NK-92 treated with Interleukin-12 subunit alpha and Interleukin-12 subunit beta, amount 100 ng/mL, for 24 hours (cell line): Measurements from ENCODE around the gene GPS1.
A peak's percentile ranks its signal among the peaks of the same experiment; 100 is the strongest.

Source experiments
- DNase-seq: peaks from one replicate; lab custom pipeline; 2025; lab: John Stamatoyannopoulos, UW

GPS1 gene

DNA sequence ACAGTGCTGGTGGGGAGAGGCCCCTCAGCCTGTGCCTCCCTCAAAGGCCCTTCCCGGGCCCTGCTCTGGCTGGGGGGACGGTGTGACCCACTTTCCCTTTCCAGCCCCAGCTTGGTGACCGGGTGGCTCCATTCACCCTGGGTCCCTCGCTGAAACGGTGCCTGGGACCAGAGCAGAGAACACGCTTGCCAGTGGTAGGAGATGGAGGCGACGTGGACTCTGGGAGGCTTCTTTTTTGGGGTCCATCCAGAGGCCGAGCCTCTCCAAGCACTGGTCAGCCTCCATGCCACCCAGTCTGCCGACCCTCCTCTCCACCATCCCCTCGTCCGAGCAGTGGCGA lies 36.8 kb upstream of the GPS1 start:
- no peak for DNase-seq

DNA sequence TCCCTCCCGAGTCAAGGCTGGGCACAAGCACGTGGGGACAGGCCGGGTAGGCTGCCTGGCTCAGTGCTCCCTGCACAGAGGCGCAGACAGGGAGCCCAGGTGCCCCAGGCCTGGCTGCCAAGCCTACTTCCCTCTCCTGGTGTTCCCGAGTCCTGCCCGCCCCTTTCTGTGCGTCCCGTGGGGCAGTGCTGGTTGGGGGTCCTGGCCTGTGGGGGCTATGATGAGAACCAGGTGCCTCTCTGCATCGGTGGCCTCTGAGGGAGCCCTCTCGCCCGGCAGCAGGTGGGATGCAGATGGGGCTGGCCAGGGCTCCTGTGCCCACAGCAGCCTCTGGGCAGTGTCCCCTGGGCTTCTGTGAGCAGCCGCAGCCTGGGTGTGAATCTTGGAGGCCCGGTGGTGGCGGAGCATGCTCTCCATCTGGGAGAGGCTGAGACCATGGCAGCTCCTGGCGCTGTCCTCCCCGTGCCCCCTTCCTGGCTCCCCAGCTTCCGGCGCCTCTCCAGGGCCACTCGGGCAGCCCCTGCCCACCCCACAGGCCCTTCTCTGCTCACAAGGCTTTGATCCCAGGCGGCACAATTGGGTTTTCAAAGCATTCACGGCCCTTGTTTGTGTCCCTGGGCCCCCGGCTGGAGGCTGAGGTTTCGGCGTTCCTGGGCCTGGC lies 36.3 kb upstream of the GPS1 start:
- no peak for DNase-seq

GRCh38 chr17:82016061-82016874 lies 35.4 kb upstream of the GPS1 start:
- DNase-seq, result no peak

- no peak for DNase-seq
Observed at GRCh38 chr17:82016875-82017459, 34.7 kb upstream of the GPS1 start.

GRCh38 chr17:82017612-82018151 lies 34.0 kb upstream of the GPS1 start:
- DNase-seq, result no peak

GRCh38 chr17:82018152-82018988 lies 33.3 kb upstream of the GPS1 start:
- no peak for DNase-seq

DNA sequence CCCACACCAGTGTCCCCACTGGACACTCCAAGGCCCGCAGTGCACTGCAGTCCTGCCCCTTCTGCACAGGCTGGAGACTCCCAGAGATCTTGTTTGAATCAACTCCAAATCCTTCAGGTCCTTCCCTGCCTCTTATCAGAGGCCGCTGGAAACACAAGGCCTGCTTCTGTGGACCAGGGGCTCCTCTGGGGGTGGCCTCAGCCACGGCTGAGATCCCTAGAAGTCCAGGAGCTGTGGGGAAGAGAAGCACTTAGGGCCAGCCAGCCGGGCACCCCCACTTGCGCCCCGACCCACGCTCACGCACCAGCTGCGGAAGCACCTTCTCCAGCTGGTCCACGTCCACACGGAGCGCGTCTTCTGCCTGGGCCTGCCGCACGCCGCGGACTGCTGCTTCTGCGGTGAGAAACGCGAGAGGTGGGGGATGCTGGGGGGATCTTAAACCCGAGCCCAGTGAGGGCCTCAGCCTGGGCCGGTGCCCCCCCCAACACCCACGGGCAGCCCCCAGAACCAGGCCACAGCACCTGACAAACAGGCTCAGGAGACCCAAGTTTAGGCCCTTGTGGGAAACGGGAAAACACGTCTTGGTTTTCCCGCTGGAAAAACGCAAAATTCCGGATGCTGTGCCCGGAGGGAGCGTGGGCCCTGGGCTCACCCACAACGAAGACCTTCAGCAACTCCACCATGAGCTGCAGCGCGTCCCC lies 32.6 kb upstream of the GPS1 start:
- no peak for DNase-seq

DNA sequence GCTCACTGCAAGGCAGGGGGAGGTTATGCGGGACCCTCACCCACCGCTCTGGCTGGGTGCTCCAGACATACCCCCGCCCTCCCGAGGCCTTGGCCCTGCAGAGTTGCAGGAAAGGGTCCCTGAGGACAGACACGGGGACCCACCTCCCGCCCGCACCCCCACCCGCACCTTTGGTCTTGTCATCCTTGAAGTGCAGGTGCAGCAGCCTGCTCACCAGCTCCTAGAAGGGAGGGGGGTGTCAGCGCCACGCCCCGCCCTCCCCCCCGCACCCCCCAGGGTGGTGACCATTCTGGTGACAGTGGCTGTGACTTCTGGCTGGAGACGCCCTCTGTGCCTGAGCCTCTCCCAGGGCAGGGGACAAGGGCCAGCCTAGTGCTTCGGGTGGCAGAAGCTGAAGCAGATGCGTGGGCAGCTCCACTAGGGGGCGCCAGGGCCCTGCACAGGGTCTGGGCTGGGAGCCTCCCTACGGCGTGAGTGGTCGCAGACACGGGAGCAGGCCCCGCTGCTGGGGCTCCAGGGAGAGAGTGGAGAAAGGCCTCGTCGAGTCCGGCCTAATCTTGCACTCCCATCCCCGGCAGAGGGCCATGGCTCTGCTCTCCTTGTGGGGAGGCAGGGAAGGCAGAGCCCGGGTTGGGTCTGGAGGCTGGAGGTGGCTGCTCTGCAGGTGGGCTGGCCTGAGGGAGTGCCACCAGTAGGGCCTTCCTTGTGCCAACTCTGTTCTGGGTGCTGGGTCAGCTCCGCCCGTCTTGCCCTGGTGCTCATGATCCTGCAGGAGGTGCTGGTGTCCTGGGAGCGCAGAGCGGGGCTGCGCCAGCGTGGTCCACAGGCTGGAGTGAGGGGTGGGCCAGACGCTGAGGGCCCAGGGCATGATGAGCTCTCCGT lies 31.8 kb upstream of the GPS1 start:
- DNase-seq, result peak; percentile 55

DNA sequence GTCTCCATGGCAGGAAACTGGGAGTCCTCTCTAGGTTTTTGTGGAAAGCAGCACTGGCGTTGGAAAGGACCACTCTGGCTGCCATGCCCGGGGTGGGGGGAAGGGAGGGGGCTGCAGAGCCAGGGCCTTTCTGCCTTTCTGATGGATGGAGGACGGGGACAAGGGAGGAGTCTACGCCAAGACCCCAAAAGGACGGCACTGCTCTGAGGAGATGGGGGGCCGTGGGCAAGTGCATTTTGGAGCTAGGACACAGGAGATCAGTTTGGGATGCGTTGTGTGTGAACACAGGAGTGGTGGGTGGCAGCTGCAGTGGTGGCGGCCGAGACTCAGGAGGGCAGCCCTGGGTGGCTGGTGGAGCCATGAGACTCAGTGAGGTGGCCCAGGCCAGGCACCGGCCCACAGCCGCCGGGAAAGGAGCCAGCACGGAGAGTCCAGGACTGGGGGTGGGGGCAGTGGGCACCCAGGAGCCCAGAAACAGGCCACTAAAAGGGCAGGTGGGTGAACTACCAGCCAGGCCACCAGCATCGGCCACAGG lies 31.1 kb upstream of the GPS1 start:
- no peak for DNase-seq

DNA sequence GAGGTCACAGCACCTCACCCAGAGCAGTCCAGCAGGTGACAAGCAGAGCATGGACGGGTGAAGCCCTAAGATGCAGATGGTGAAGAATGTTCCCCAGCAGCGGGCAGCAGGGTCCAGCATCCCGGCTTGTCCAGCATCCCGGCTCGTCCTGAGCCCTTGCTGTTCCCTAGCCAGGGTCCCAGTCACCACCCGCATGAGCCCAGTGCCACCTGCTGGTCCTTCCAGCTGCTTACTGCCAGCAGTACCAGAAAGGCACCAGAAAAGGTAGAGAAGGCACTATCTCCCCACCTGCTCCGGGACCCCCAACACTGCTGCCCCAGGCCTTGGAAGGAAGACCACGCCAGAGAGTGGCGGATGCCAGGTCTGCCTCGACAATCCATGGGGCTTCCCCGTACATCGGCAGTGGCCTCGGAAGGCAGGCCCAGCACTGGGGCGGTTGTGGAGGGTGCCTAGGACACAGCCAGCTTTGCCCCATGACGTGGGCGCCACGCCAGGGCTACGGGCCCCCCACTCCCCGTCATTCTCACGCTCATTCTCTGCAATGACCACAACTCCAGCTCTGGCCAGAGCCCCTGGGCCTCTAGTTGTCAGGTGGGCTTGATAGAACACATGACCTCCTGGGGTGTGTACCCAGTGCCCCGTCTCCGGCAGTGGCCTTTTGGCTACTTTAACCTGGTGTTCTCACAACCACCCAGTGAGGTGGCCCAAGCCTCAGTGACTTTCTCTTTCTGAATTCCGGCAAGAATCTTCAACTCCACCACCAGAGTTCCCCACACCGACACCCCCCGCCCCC lies 30.4 kb upstream of the GPS1 start:
- peak; percentile 25 for DNase-seq

GRCh38 chr17:82021900-82022309 lies 29.8 kb upstream of the GPS1 start:
- DNase-seq, result no peak

- DNase-seq, result no peak
Observed at GRCh38 chr17:82022310-82022980, 29.3 kb upstream of the GPS1 start, which contains the start of gene CENPX. TSS of gene CENPX (minus strand) at chr17:82022878. CDS start at chr17:82022861, 17 bp downstream.

DNA sequence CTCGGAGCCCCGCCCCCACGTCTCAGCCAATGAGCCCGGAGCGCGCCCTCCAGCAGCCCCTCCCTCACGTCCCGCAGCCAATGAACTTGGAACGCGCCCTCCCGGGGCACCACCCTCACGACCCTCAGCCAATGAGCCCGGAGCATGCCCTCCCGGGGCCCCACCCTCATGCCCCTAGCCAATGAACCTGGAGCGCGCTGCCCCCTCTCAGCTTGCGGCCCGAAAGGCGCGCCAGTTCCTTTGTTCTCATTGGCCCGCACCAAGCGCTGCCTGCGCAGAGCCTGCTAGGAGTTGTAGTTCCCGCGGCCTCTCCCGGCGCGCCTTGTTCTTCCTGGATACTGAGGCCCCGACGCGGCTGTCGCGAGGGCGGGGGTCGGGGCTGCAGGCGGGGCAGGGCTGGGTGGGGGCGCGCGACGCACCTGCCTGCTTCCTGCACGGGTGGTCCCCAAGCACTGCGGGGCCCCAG lies 28.7 kb upstream of the GPS1 start, which contains the start of gene LRRC45:
TSS of gene LRRC45 (plus strand) at position 325 of the 466 bp plus-strand sequence. CDS start 339 bp downstream, outside the sequence.
- DNase-seq, result peak; percentile 100

DNA sequence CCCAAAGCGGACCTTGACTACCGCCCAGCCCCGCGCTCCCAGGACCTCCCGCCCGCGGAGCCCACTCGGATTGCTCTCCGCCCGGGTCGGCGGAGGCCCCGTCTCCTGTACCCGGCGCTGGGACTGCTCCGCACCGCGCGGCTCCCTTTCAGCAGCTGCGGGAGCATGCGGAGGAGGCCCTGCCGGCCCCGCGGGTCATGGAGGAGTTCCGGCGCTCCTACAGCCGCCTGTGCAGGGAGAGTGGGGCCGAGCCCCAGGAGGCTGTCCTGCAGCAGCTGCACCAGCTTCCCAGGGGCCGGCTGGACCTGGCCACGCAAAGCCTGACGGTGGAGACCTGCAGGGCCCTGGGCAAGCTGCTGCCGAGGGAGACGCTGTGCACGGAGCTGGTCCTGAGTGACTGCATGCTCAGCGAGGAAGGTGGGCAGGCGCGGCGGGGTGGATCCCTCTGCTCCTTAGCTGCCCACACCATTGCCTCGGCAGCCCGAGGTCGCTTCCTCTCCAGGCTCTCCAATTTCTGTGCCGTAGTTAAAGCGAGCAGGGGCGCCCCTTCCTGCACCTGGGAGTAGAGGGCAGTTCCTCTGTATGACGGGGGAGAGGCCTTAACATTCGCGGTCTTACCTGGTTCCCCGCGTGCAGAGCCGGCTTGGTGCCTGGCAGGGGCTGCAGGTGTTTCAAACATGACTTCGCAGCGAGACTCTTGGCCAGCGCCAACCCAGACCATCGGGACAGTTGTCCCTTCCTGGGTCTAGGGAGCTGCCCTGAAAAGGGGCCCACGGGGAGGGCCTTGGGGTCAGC lies 28.1 kb upstream of the GPS1 start:
- DNase-seq, result no peak

- DNase-seq, result no peak
Observed at GRCh38 chr17:82024859-82025258, 26.8 kb upstream of the GPS1 start.

DNA sequence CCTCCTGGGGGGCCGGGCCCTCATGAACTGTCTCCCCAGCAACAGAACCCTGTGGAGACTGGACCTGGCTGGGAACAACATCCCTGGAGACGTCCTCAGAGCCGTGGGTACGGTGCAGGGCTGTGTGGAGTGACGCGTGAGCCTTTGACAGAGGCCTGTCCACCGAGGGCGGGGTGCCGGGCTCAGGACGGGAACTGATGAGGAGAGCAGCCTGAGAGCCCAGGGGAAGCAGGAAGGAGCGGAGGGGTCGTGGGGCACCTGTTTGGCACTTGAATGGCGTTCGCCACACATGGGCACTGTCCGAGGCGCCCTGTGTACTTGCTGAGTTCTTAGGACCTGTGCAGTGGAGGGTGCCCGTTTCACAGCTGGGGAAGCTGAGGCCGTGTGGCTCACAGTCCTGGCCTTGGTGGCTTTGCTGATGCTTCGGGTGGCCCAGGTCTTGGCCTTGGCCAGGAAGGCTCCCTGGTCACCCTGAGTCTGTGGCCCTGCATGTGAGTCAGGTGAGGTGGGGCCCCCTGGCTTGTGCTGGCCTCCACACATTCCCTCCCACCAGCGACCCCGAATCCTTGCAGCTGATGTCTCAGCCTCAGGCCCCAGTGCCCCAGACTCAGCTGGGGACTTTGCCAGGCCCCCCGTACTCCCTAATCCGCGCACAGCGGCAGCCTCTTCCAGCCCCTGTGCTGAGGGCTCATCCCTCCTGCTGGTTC lies 26.1 kb upstream of the GPS1 start:
- no peak for DNase-seq

- DNase-seq, result no peak
Observed at GRCh38 chr17:82028246-82028645, 23.5 kb upstream of the GPS1 start.
